NCI-H2107 (cell line): ENCODE results near the gene CNTN5.

ENCODE experiments used
- DNase-seq: peaks from one replicate; lab custom pipeline; 2025; lab: John Stamatoyannopoulos, UW

CNTN5 gene

DNA sequence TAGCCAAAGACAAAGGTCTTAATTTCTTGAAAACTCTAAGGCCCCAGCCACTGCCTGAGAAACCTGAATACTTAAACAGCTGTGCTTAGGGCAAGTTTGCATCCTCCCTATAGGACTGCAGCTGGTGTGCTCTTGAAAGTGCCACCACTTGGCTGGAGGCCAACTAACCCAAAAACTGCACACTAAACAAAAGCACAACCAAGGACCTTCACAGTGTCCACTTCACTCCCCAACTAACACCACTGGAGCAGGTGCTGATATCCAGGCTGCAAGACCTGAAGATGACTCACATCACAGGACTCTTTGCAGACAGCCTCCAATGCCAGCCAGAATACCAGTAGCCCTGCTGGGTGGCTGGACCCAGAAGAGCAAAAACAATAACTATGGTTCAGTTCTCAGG is 1308.6 kb downstream of the CNTN5 start:
- DNase-seq = no peak

DNA sequence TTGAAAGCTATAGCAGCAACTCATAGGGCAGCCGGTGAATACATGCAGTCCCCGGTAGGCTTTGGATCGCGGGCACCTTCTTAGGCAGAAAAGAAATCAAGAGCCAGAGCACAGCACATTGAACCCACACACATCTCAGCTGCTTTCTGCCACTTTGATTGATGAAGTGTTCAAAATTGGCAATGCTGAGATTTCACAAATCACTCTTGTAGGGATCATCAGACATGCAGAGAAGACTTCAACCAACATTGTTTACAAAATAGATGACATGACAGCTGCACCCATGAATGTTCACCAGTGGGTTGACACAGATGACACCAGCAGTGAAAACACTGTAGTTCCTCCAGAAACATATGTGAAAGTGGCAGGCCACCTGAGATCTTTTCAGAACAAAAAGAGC is 1316.1 kb downstream of the CNTN5 start:
- no peak for DNase-seq

DNA sequence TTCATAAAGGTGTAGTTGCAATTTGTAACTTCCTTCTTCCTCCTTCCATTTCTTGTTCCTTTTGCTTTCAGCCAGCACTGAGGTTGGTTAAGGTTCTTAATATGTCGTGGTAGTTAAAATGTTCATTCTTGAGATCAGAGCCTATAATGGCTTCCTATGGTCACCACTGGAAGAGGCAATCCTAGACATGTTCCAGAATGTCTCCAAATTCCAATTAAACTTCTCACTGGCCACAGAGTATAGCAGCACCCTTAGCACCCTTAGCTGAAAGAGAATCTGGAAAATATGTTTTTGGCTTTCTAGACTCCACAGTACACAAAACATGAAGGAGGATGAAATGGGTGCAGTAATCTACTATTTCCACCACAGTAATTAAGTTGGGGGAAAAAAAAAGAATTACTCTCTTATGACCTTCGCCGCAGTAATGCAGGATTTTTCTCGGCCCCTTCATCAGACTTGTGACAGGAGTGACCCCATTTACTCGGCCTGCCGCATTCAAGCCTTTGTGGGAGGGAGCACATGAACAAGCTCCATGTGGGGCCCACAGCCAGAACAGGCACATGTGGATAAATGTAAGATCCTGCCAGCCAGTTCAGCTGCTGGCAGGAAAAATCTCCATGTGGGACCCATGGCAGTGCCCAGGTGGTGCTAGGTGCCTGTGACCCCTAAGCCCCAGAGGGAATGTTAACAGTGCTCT is 1317.5 kb downstream of the CNTN5 start:
- no peak for DNase-seq

DNA sequence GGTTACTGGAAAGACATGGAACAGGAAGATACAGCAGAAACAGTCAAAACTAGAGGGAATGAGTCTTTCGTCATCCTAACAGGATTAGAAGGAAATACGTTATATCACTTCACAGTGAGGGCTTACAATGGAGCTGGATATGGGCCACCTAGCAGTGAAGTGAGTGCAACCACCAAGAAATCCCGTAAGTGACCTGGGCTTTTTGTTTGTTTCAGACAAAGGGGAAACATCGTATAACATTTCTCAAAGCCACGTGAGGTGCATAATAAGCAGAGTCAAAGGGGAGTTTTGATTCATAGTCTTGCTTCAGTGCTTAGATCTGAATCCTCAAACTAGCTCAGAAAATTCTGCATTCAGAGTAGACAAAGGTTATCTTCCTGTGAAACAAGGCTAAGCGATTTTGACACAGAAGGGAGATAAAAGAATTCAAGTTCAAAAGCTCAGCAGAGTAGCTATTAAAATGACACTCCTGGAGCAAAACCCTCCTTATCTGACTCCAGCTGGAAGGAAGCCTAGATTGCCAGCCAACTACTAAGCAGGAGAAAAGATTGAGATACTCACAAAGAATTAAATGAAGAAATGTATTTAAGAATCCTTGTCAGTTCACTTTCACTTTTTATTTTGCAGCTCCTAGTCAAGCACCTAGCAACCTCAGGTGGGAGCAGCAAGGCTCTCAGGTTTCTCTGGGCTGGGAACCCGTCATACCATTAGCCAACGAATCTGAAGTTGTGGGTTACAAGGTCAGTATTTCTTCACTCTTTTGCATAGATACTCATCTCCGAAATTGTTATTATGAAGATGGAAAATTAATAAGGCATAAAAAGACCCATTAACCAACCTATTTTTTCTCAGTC is 1319.9 kb downstream of the CNTN5 start:
- no peak for DNase-seq

DNA sequence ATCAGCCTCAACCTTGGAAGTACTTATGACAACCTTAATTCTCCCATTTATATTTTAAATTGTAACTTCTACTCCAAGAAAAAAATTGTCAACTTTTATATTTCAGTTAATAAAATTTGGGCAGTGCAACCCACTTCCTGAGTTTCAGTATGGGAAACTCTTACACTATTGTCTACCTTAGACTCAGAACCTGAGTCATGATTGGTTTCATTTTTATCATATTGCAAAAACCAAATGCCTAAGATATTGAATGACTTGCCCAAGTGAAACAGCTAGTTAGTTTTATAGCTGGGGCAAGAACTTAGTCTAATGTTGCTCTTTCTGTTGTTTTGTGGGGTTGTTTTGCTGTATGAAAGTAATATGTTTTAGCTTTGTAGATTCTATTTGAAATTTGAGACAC is 1332.3 kb downstream of the CNTN5 start:
- DNase-seq = no peak

DNA sequence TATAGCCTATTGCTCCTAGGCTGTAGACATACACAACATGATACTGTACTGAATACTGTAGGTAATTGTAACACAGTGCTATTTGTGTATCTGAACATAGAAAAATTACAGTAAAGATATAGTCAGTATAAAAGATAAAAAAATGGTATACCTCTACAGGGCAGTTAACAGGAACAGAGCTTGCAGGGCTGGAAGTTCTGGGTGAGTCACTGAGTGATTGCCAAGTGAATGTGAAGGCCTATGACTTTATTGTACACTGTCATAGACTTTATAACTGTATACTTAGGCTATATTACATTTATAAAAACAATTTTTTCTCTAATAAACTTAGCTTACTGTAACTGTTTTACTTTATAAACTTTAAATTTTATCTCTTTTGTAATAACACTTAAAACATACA is 1334.0 kb downstream of the CNTN5 start:
- DNase-seq = no peak

DNA sequence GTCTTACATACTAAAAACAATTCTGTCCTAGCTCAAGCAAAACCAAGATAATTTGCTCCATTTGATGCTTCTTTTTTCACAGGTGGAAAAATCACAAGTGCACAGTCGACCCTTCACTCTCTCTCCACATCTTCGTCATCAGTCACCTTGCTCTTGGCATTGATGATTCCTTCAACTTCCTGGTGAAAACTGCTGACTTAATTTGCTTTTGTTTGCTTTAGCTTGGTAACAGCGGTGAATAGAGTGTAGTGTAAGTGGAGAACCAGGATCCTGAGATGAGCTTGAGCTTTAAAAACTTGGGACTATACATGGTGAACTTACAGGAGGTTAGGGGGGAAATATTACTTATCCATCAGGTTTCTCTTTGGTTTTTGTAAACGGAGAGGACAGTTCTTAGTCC is 1335.3 kb downstream of the CNTN5 start:
- DNase-seq = no peak

DNA sequence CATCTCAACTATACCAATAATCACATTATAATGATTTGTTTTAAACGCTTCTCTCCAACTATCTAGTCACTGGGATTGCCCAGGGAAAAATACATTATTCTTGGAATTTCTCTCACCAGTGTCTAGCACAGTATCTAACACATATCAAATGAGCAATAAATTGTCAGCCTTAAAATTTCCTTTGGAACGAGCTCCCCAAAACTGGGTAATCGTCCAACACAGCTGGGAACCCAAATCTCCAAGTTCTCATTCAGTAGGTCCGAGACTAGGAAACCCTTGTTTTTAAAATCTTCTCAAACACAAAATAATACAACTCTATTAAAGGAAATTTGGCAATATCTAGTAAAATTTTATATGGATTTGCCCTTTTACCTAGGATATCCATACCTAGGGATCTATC is 1338.5 kb downstream of the CNTN5 start:
- DNase-seq = no peak

DNA sequence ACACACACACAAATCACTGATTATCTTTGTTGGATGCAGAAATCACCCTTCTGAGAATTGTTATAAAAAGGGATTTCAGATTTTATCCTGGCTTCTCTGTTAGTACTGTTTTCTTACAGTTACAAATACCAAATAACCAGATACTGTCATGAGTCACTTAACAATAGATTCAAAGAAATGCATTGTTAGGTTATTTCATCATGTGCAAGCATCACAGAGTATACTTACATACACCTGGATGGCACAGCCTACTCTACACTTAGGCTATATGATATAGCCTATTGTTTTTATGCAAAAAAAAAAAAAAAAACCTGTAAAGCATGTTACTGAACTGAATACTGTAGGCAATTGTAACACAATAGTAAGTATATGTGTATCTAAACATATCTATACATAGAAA is 1347.1 kb downstream of the CNTN5 start:
- no peak for DNase-seq

DNA sequence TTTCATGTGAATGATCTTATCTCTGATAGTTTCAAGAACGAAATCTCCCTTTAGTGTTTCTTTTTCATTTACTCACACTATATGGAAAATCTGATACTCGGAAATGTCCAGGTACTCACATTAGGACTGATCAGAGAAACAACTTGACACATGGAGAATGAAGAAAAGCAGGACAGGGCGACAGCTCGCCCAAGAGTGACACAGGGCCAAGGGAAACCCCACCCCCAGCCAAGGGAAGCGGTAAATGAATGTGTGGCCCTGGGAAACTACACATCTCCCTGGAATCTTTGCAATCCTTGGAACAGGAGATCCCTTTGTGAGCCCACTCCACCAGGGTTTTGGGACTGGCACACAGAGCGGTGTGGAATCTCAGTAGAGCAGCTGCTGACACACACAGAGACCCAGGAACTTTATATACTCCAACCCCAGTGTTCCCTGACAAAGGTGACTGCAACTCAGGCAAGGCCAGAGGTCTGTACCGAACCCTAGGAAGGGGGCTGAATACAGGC is 1362.7 kb downstream of the CNTN5 start:
- no peak for DNase-seq

DNA sequence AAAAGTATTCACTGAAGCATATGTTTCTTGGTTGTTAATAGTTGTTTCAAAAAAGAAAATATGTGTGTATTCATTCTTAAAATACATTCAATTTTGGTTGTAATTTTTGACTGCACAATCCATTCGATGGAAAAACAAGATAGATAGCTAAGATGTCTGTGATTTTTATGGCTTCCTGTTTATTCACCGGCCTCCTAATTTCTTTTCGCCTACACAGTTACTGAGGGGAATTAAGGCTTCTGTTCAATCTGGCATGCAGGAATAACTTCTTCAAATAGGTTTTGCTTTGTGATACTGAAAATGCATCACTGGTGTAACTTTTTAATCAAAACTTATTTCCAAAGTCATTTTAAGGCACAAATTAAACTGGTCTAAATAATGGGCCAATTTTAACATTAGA is 1375.5 kb downstream of the CNTN5 start:
- no peak for DNase-seq

DNA sequence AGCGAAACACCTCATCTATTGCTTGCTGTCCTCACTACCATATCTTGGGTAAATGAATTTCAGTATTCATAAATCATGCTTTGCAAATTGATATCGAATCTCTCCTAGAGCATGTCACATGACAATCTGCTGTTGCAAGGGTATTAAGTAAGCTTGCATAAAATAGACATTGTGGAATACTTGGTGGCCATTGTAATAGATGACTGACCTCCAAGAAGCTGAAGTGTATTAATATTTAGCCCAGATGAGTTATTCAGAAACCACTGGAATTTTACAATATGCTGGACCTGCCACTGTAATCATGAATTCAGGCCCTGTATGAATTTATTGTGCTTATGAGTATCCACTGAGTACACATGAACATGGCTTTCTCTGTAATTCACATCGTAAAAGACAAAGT is 1376.7 kb downstream of the CNTN5 start:
- DNase-seq = no peak

DNA sequence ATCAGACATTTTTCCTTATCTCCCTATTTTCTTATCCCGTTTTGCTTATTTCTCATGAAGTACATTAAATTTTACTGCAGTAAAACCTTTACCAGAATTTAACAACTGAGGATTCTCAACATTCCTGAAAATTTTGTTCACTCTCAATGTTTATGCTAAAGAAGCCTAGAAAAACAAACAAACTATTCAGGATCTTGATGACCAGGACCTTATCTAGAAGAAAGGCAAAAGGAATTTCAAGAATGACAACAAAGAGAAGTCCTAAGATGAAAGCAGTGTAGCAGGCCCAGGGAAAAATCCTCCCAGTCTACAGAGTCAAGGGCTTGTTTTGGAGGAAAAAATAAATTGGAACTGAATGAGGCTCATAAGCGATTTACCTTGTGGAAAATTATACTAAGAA is 1383.1 kb downstream of the CNTN5 start:
- DNase-seq = no peak

DNA sequence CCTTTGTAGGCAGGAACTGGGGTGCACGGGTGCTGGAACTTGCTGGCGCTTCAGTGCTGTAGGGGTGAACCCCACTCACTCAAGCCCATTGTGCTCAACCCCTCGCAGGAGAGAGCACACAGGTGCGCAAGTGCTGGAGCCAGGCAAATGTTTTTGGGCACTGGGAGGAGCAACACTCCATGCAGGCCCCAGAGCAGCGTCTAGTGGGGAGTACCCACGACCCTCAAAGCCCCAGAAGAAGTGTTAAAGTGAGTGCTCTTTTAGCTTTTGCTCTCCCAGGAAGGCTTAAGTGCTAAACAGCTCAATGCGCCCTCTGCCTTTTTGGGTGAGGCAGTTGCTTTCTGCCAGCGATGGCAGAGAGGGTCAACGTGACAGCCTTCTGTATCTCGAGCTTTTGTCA is 1384.2 kb downstream of the CNTN5 start:
- DNase-seq = no peak
